HG02852 (cell line): ENCODE measurements around the gene C20orf141.
A peak's percentile ranks its signal among the peaks of the same experiment; 100 is the strongest.
"Not testable (repeated sequence)": the region's sequence is repeated elsewhere in the genome, so short reads cannot be mapped to it uniquely, and the experiment has no call there.

ENCODE experiments used
- ATAC-seq: cut with Tn5 transposase; IDR thresholded peaks from one replicate; pipeline ENCODE4 v1.9.1; 2021; ENCODE audit warnings: mild to moderate bottlenecking, moderate library complexity; ENCODE audit not compliant: unreplicated experiment

The C20orf141 gene

GRCh38 chr20:2820084-2820895 is 5.5 kb downstream of the C20orf141 start:
- no peak for ATAC-seq

GRCh38 chr20:2820896-2821869 is 6.4 kb downstream of the C20orf141 start:
- ATAC-seq = no peak

GRCh38 chr20:2822073-2822472 is 7.3 kb downstream of the C20orf141 start:
- no peak for ATAC-seq

- ATAC-seq = no peak
Observed at GRCh38 chr20:2825761-2826160, 11.0 kb downstream of the C20orf141 start.

GRCh38 chr20:2826655-2827054 is 11.9 kb downstream of the C20orf141 start:
- ATAC-seq = no peak

GRCh38 chr20:2829376-2829775 is 14.6 kb downstream of the C20orf141 start:
- no peak for ATAC-seq

GRCh38 chr20:2831206-2831605 is 16.4 kb downstream of the C20orf141 start:
- ATAC-seq = not testable (repeated sequence)

GRCh38 chr20:2833761-2834160 is 19.0 kb downstream of the C20orf141 start:
- no peak for ATAC-seq

- no peak for ATAC-seq
Observed at GRCh38 chr20:2834401-2835110, 19.8 kb downstream of the C20orf141 start.

- ATAC-seq = no peak
Observed at GRCh38 chr20:2835331-2835796, 20.6 kb downstream of the C20orf141 start.

GRCh38 chr20:2836035-2836434 is 21.2 kb downstream of the C20orf141 start:
- ATAC-seq = no peak

- ATAC-seq = no peak
Observed at GRCh38 chr20:2837221-2837960, 22.6 kb downstream of the C20orf141 start.

- no peak for ATAC-seq
Observed at GRCh38 chr20:2838170-2838797, 23.5 kb downstream of the C20orf141 start.

GRCh38 chr20:2838847-2839671 is 24.3 kb downstream of the C20orf141 start:
- no peak for ATAC-seq

GRCh38 chr20:2839732-2840137 is 24.9 kb downstream of the C20orf141 start:
- no peak for ATAC-seq

- peak; percentile 94 for ATAC-seq
Observed at GRCh38 chr20:2840138-2840966, 25.6 kb downstream of the C20orf141 start, which contains the start of the genes PCED1A and VPS16. TSS of gene PCED1A (minus strand) at chr20:2840655. CDS start at chr20:2839912, 743 bp downstream. TSS of gene VPS16 (plus strand) at chr20:2840745. CDS start at chr20:2840775, 30 bp downstream.

GRCh38 chr20:2840967-2841531 is 26.3 kb downstream of the C20orf141 start:
- peak; percentile 44 for ATAC-seq
